Prostate gland (tissue), 2 donors: ENCODE data around the gene SEPTIN8.

ENCODE experiments used
- POLR2A ChIP-seq: fragments of 450-650 bp; IDR thresholded peaks from one replicate; pipeline ENCODE4 v1.6.1; 2016; ENCODE audit warnings: antibody characterized with exemption, mild to moderate bottlenecking
- POLR2AphosphoS5 ChIP-seq: sonication (generic); formaldehyde crosslinking; IDR thresholded peaks from one replicate; pipeline ENCODE4 v1.6.1; 2017; ENCODE audit warnings: antibody characterized with exemption
- TF ChIP-seq, protein P1 (sequence below), 4 experiments: fragments of 200-600 bp in 2 of 4; fragments of 450-650 bp in 2 of 4; sonication (generic) in 2 of 4; IDR thresholded peaks; 1 replicate in 3 of 4; 2 replicates in 1 of 4; pipeline ENCODE4 v1.5.1; 2016 to 2019; ENCODE audit warnings: antibody characterized with exemption in 4 of 4, mild to moderate bottlenecking in 2 of 4, moderate library complexity in 2 of 4

DNA sequence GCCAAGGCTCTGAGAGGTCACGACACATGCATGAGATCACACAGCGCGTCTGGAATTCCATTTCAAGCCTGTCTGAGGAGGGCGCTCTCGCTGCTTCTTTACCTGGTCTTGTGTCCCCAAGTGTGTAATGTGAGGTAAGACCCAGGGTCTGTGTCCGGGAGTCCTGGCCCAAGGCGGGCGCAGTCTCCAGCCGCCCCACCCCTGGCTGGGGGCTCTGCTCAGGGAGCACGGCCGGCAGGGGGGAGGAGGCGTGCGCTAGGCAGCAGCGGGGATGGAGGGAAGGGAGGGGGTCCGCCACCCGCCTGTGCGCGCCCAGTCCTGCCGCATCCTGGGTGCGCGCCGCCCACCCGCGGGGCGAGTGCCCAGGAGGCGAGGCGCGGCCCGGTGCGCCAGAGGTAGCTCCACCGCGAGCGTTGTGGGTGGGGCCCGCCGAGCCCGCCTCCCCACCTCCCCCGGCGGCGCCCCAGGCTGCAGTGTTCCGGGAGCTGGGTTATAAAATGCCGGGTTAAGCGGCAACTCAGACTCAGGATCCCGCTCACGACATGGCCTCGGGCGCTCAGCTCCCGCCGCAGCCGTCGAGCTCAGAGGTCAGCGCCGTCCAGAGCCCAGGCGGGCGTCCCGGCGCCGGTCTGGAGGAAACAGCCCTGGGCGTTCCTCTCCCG is 30.0 kb downstream of the SEPTIN8 start, which contains the start of gene CCNI2:
- TF ChIP-seq POLR2AphosphoS5 (no peak), POLR2A (no peak)
- TF ChIP-seq, protein P1, sequence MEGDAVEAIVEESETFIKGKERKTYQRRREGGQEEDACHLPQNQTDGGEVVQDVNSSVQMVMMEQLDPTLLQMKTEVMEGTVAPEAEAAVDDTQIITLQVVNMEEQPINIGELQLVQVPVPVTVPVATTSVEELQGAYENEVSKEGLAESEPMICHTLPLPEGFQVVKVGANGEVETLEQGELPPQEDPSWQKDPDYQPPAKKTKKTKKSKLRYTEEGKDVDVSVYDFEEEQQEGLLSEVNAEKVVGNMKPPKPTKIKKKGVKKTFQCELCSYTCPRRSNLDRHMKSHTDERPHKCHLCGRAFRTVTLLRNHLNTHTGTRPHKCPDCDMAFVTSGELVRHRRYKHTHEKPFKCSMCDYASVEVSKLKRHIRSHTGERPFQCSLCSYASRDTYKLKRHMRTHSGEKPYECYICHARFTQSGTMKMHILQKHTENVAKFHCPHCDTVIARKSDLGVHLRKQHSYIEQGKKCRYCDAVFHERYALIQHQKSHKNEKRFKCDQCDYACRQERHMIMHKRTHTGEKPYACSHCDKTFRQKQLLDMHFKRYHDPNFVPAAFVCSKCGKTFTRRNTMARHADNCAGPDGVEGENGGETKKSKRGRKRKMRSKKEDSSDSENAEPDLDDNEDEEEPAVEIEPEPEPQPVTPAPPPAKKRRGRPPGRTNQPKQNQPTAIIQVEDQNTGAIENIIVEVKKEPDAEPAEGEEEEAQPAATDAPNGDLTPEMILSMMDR (IDR thresholded peaks at IDR 0.05): peak in 2 of 4 experiments; percentile 13 to 36
